Right atrium auricular region (tissue), 2 donors: ENCODE data around the gene MVD. TPM values are rescaled to one million over a fixed set of nuclear protein-coding genes. Genes with fewer than 3 reads are reported as not detected.

Experiments used
- DNase-seq: peaks from one replicate; pipeline ENCODE4 v3.0.0-alpha.2; 2019; ENCODE audit warnings: low spot score
- H3K27ac ChIP-seq, 2 donors: fragments of 200-600 bp; sonication (generic); 1 replicate in 1 of 2; 2 replicates in 1 of 2; pipeline ENCODE4 v1.5.1; 2016 to 2019
- H3K27me3 ChIP-seq, 2 donors: fragments of 200-600 bp; sonication (generic); one replicate each; pipeline versions ENCODE4 v1.5.1 to v1.6.0; 2017 to 2019
- H3K36me3 ChIP-seq: fragments of 200-600 bp; sonication (generic); one replicate; pipeline ENCODE4 v1.5.1; 2016
- H3K4me1 ChIP-seq, 2 donors: fragments of 200-600 bp; sonication (generic); one replicate each; pipeline versions ENCODE4 v1.5.1 to v1.6.0; 2017 to 2019
- H3K4me3 ChIP-seq, 2 donors: fragments of 200-600 bp; sonication (generic); 1 replicate in 1 of 2; 2 replicates in 1 of 2; pipeline ENCODE4 v1.5.1; 2017 to 2019; ENCODE audit warnings: mild to moderate bottlenecking in 1 of 2, moderate library complexity in 1 of 2
- H3K9me3 ChIP-seq, 2 donors: fragments of 200-600 bp; sonication (generic); one replicate each; pipeline ENCODE4 v1.5.1; 2019
- total RNA-seq, 2 donors: library from RNA; depleted of rRNA; stranded (reverse); fragments of >200 nt; gene quantifications; one replicate each; pipeline ENCODE4 v1.1.0, GENCODE V29; 2016
- TF ChIP-seq, protein P1 (sequence below), 2 donors: fragments of 200-600 bp; sonication (generic); IDR thresholded peaks; one replicate each; pipeline ENCODE4 v1.5.1; 2019; ENCODE audit warnings: antibody characterized with exemption in 2 of 2

The MVD gene
- total RNA-seq, 2 donors from 2014 or later = 21.5 to 23.1 TPM

DNA sequence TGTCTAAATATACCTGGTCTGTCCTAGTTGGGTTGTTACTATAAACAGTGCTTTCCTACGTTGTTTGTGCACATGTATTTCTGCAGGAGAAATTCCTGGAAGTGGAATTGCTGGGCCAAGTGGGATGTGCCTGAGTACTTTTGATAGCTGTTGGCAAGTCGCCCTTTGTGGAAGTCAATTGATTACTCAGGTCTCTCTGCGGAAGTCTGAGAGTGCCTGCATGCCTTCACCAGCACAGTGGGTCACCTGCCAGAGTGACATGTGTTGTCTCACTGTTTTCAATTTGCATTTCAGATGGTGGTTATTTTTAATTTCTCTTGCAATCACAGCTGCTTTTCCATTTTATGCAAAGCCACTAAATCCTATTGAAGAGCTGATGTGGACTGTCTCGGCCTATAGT lies 2.3 kb upstream of the MVD start:
- TF ChIP-seq, protein P1, sequence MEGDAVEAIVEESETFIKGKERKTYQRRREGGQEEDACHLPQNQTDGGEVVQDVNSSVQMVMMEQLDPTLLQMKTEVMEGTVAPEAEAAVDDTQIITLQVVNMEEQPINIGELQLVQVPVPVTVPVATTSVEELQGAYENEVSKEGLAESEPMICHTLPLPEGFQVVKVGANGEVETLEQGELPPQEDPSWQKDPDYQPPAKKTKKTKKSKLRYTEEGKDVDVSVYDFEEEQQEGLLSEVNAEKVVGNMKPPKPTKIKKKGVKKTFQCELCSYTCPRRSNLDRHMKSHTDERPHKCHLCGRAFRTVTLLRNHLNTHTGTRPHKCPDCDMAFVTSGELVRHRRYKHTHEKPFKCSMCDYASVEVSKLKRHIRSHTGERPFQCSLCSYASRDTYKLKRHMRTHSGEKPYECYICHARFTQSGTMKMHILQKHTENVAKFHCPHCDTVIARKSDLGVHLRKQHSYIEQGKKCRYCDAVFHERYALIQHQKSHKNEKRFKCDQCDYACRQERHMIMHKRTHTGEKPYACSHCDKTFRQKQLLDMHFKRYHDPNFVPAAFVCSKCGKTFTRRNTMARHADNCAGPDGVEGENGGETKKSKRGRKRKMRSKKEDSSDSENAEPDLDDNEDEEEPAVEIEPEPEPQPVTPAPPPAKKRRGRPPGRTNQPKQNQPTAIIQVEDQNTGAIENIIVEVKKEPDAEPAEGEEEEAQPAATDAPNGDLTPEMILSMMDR (IDR thresholded peaks at IDR 0.05) = no peak
- Histone ChIP-seq H3K27ac (no peak overlapping the region), H3K4me1 (peaks cover 0 to 20% of the 10 kb centered on the region in 2 donors), H3K4me3 (no peak overlapping the region), H3K27me3 (no peaks in the 10 kb centered on the region), H3K9me3 (no peaks in the 10 kb centered on the region), H3K36me3 (no peaks in the 10 kb centered on the region)
- no peak for DNase-seq

DNA sequence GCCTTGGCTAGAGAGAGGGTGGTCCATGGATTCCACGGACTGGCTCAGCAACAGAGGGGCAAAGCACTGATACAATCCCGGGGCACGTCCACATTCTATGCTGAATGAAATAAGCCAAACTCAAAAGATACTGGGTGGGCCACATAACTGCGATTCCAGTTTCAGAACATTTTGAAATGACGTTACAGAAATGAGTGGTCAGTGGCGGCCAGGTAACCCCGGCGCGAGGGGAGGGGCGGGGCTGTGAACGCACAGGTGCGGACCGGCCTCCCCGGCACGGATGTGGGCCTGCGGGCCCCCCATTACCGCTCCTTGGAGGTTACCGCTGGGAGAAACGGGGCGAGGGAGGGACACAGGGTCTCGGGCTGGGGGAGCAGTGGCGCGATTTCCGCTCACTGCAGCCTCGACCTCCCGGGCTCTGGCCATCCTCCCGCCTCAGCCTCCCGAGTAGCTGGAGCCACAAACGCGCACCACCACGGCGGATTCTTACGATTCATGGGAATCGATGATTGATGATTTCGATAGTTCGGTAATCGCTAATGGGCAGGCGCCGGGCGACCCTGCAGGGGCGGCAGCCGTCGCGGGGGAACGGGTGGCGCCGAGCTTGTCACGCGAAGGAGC lies 559 bp downstream of the MVD start:
- Histone ChIP-seq H3K36me3 (peaks cover 9% of the 10 kb centered on the region), H3K27ac (peak overlapping the region; percentile 80 to 95), H3K9me3 (no peaks in the 10 kb centered on the region), H3K4me3 (peak overlapping the region; percentile 80 to 99), H3K4me1 (peaks cover 0 to 20% of the 10 kb centered on the region in 2 donors), H3K27me3 (no peaks in the 10 kb centered on the region)
- DNase-seq = no peak
- TF ChIP-seq, protein P1 (IDR thresholded peaks at IDR 0.05) = no peak

DNA sequence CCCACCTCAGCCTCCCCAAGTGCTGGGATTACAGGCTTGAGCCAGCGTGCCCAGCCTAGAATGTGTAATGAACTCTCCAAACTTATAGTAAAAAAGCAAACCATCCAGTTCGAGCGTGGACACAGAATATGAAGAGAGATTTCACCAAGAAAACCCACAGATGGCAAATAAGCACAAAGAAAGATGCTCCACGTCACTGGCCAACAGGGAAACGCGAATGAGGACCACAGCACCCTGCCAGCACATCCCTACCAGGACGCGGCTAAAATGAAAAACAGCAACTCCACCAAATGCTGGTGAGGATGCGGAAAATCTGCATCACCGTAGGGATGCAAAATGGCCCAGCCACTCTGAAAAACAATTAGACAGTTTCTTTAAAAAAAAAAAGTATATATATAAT lies 1.4 kb downstream of the MVD start:
- Histone ChIP-seq H3K27me3 (no peaks in the 10 kb centered on the region), H3K4me3 (no peak overlapping the region), H3K9me3 (no peaks in the 10 kb centered on the region), H3K4me1 (peaks cover 0 to 20% of the 10 kb centered on the region in 2 donors), H3K36me3 (peaks cover 12% of the 10 kb centered on the region), H3K27ac (no peak overlapping the region)
- DNase-seq = no peak
- TF ChIP-seq, protein P1 (IDR thresholded peaks at IDR 0.05) = no peak

DNA sequence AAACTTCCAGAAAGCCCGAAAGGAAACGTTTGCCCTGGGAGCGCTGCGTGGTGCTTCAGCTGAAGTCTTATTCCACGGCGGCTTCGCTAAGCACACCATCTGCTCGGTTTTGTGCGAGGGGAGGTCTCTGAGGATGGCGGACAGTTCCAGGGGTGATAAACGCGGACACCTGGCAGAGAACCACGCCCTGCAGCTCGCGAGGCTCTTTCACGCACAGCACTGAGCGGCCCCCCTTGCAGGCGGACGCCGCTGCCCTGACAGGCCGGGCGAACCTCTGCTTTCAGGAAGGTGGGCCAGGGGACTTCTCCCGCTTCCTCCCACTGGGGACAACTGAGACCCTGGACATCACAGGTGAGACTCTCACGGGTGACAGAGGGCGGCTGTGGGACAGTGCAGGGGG lies 3.7 kb downstream of the MVD start:
- Histone ChIP-seq H3K36me3 (peaks cover 12% of the 10 kb centered on the region), H3K27me3 (no peaks in the 10 kb centered on the region), H3K9me3 (no peaks in the 10 kb centered on the region), H3K27ac (no peak overlapping the region), H3K4me1 (peaks cover 0 to 14% of the 10 kb centered on the region in 2 donors), H3K4me3 (no peak overlapping the region)
- TF ChIP-seq, protein P1 (IDR thresholded peaks at IDR 0.05) = no peak
- DNase-seq = no peak

DNA sequence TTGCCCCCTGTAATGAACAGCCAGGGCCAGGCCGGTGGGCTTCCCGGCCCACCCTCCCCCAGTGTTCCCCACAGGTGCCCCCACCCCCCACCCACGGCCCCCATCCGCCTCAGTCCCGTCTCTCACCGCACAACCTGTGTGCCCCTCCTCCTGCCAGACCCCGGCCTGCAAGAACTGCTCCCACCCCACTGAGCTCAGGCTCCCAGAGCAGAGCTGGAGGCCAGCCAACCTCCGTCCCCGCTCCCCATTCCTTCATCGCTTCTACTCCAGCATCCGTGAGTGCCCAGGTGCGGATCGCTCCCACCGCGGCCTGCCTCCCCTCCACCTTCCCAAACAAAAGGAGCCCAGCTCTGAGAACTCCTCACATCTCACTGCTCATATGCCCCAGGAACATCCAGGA lies 4.2 kb downstream of the MVD start:
- DNase-seq = no peak
- H3K4me1 ChIP-seq = peaks cover 0 to 10% of the 10 kb centered on the region in 2 donors
- no peaks in the 10 kb centered on the region for H3K27me3 ChIP-seq
- no peak overlapping the region for H3K4me3 ChIP-seq
- peaks cover 12% of the 10 kb centered on the region for H3K36me3 ChIP-seq
- H3K9me3 ChIP-seq = no peaks in the 10 kb centered on the region
- H3K27ac ChIP-seq = no peak overlapping the region
- TF ChIP-seq, protein P1 (IDR thresholded peaks at IDR 0.05) = no peak

DNA sequence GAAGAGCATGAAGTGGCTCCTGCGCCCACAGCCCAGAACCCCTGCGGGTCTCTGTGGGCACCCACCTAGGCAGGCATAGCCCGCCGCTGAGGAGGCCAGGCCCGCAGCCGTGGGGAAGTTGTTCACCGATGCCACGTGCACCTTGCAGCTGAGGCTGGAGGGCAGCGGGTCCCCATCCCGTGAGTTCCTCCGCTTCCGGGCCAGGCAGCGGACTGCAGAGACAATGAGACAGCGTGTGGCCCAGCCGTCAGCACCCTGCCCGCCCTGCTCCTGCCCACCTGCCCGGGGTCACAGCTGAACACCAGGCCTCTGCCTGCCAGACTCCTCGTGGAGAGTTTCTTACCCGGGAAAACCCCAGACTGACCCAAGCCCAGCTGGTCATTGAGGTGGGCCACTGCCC lies 5.5 kb downstream of the MVD start:
- TF ChIP-seq, protein P1 (IDR thresholded peaks at IDR 0.05) = no peak
- Histone ChIP-seq H3K27ac (no peak overlapping the region), H3K4me1 (peaks cover 0 to 6% of the 10 kb centered on the region in 2 donors), H3K9me3 (no peaks in the 10 kb centered on the region), H3K36me3 (peaks cover 12% of the 10 kb centered on the region), H3K27me3 (no peaks in the 10 kb centered on the region), H3K4me3 (no peak overlapping the region)
- DNase-seq = no peak
